Cortex of kidney (tissue), 1 donor: ENCODE data around the gene RCSD1.

ENCODE experiments used
- DNase-seq: peaks from one replicate; lab custom pipeline; 2025; lab: John Stamatoyannopoulos, UW

Gene RCSD1

DNA sequence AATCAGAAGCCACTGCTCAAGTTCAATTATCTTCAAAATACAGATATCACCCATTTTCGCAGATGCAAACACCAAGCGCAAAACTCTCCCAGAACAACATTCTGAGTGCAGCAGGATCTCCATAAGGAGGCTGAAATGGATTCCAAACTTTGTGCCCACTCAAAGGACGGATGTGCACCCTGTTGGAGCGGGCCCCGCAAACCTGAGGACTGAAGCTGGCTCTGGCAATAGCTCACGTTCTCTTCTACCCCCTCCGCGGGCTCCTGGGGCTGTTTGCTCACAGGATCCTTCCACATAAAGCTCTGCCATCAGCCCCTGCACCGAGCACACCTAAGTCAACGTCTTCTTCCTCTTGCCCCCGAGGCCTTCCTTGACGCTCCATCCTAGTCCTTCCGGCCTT is 11.7 kb upstream of the RCSD1 start:
- no peak for DNase-seq

DNA sequence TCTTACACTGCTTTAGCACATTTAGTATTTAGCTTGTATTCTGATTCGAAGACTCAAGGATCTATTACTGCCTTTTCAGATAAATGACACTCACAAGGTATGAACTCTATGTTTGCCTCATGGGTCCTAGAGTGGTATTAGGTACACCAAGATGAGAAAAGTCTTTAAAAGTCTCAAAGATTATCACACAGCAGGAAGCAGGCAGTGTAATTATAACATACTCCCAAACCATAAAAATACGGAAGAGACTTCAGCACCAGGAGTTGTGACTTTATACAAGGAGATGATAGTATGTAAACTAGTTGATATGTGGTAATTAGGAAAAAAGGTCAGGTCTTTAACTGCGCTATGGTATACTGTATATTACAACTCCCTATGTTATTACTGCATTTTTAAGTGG is 11.2 kb upstream of the RCSD1 start:
- DNase-seq = no peak

DNA sequence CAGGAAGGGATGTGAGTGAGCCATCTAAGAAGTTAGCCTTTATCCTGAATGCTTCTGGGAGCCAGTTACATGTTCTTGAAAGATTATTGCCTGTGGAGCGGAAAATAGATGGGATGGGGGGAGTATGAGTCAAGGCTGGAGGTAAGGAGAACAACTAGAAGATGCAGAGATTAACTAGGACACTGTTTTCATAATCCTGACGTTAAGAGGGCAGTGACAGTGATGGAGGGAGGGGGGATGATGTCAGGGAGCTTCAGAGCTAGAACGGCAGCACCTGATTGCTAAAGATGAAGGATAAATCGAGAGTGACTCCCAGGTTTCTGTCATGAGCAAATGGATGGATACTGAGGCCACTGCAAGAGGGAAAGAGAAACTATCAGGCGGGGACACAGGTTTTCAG is 10.0 kb upstream of the RCSD1 start:
- DNase-seq = no peak

DNA sequence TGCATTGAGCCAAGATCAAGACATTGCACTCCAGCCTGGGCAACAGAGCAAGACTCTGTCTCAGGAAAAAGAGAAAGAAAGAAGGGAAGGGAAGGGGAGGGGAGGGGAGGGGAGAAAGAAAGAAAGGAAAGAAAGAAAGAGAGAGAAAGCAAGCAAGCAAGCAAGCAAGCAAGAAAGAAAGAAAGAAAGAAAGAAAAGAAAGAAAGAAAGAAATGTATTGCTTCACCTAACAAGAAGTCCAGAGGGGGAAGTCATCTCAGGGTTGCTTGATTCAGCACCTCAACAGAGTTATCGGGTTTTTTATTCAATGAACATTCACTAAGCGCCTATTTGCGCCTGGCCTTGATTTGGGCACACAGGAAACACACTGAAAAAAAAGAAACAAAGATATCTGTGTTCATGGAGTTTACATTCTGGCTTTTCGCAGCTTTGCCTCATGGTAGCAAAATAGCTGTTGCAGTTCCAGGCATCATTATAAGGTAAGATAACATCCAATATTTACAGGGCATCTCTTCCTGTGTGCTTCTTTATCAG is 8.2 kb upstream of the RCSD1 start:
- DNase-seq = no peak

DNA sequence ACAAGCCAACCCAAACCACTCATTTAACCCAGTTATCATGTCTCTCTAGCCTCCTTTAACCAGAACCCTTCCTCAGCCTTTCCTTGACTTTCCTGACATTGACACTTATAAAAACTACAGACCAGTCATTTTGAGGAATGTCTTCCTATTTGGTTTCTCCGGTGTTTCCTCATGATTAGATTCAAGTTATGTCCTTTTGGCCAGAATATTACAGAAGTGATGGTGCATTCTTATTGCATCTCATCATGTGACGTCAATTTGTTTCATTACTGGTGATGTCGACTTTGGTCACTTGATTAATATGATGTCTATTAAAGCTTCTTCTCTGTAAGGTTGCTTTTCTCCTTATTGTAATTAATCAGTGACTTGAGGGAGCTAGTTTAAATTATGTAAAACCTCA is 6.1 kb upstream of the RCSD1 start:
- DNase-seq = no peak

DNA sequence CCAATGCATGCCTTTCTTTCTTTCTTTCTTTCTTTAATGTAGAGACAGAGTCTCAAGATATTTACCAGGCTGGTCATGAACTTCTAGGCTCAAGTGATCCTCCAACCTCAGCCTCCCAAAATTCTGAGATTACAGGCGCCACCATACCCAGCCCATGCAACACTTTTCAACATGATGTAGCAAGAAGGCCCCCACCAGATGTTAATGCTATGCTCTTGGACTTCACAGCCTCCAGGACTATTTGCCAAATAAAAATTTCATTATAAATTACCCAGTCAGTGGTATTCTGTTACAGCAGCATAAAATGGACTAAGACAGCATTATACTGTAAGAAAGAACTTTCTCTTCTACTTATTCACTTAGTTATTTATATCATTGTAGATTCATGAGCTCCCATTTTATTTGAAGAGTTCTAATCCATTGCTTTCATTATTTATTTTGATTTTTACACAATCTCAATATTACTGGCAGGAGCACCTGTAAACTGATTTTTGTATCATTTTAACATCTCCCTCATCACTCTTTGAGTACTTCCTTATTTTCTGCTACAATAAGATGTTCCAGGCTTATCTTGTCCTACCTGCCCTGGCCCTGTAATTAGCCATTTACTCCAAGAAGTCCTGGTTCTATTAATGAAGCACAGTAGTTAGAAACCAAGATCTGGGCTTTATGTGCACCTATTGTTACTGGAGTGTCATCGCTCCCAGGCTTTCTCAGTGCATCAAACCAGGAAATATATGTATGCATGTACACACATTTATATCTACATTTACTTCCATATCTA is 4.8 kb upstream of the RCSD1 start:
- DNase-seq = no peak

DNA sequence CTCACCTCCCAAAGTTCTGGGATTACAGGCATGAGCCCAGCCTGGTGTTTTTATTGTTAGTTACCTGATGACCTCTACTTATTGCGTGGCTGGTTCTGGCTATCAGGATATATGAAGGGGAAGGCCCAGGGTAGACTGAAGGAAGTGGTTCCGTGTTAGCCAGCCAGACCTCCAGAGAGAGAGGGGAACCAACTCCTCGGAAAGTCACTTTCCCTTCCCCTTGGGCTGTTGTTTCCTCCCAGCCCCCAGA is 2.5 kb upstream of the RCSD1 start:
- no peak for DNase-seq

DNA sequence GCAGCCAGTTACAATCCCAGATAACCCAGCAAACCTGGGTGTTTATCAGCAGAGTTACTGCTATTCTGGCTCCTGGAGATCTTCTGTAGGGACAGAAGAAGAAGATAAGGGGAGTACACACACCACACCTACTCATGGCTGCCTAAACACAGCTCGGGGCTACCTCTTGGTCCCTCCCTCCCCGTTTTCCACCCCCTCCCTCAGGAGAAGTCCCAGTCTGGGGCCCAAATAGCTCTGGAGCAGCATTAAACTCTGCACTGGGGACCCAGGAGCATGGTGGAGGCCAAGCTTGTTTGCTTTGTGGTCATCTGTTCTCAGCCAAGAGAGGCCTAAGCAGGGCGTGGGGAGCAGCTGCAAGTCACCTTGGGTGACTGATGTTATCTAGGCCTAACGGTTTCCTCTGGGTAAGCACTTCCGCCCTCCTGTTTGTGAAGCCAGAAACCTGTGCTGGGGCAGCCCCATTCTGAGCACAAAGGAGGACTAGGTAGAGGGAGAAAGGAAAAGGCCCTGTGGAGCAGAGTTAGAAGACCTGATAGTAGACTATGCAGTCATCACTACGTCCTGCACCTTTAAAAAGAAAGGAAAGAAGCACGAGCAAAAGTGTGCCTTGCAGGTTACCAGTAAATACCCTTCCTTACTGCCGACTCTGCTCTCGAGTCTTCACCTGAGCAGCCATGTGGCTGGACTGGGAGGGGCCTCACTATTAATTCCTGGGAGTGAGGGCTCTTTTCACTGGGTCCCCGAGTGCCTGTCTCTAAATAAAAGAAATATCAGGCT is 2.0 kb upstream of the RCSD1 start:
- DNase-seq = no peak

DNA sequence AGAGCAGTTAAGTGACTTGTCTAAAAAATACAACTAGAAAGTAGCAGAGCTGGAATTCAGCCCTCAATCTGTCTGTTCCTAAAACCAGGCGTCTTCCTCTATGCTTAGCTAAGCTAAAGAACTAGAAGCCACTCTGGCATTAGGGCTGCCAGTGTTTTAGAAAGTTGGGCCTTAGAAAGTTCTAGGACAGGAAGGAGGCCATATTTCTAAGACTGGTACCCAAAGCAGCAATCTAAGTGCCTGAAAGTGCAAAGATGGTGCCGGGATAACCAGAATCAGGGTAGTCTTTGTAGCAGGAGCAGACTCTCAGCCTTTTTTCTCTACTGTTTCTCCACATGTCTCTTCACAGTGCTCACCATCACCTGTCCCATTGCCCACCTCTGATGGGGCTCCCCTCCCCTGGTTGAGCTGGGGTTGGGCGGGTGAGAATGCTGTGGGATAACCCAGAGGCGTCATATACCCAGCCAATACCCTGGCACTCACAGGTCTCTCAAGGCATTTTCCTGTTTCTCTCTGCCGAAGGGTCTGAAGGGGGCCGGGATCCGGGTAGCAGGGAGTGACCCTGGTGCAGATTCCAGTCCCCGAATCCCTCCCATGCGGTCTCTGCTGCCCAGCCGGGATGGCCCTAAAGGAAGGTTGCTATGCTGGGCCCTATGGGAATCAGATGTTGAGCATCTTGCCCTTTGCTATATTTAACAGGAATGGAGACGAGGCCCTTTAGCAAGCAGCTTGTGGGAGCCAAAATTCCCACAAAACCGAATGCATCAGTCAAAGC is 1.1 kb upstream of the RCSD1 start:
- no peak for DNase-seq

DNA sequence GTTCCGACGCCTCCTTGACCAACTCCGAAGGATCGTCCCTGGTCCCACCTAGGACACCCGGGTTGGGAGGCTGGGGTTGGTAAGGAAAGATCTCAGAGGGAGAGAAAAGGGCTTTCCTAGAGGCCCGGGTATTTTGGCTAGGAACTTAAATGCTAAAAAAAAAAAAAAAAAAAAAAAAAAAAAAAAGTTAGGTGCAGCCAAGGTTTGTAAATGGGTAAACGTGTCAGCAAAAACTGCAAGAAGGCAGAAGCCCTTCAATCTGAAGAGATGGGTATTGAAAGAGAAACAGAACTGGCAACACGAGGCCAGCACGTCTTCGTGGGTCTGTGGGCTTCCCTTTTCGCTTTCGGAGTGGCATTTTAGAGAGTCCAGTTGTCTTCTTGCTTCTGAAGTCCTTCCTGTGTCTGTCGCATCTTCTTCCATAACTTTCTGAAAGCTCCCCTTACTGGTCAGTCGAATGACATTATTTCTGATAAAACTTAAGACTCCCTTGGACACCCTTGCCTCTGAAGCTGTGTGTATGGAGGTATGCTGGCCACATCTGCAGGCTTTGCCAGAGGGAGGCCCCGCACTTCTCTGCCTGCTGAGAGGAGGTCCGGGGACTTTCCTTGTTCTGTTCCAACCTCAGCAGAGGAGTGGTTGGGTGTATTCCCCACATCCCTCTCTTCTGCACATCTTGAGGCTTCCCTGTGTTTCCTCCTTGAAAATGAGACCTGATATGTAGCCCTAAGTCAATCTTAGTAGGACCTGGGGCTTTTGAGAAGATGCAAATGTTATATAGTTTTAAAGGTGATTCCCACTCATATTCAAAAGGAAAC is 745 bp downstream of the RCSD1 start:
- no peak for DNase-seq

DNA sequence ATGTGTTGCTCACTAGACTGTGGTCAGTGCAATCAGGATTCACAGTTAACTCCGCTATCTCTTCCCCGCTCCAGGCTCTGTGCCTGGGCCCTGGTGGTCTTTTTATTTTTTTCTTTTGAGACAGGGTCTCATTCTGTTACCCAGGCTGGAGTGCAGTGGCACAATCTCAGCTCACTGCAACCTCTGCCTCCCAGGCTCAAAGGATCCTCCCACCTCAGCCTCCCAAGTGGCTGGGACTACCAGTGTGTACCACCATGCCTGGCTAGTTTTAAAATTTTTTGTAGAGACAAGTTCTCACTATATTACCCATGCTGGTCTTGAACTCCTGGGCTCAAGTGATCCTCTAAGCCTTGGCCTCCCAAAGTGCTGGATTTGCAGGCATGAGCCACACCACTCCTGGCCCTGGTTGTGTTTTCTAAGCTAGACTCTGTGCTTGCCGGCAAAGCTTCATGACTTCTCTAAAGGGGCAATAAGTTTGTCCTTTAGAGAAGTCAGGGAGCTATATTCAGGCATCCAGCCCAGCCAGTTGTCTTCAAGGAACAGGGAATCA is 1.4 kb downstream of the RCSD1 start:
- DNase-seq = no peak

DNA sequence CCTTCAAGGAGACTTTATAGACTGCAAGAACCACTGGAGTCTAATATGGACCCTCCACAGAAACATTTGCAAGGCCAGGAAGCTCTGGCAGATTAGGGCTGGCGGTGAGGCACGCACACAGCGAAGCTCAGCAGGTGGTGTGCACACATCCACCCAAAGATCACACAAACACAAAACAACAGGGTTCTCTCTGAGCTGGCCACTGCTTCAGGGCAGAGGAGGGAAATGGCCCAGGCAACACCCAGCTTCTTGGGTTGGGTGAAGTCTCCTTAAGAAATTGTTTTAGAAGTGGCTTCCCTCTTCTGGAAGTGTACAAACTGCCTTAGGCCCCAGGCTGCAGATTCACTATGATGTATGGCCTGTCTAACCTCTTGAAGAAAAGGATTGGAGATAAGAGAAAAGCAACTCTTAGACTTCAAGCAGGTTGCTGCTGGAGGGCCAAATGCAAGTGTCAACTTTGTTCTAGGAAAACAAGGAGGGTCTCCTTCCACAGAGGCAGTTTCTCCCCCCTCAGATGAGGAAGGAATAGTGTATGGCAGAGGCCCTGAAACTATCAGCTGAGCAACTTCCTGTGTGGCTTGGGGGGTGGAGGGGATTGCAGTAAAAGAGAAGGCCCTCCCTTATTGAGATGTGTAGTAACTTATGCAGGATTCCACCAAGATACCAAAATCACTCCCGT is 2.0 kb downstream of the RCSD1 start:
- no peak for DNase-seq

DNA sequence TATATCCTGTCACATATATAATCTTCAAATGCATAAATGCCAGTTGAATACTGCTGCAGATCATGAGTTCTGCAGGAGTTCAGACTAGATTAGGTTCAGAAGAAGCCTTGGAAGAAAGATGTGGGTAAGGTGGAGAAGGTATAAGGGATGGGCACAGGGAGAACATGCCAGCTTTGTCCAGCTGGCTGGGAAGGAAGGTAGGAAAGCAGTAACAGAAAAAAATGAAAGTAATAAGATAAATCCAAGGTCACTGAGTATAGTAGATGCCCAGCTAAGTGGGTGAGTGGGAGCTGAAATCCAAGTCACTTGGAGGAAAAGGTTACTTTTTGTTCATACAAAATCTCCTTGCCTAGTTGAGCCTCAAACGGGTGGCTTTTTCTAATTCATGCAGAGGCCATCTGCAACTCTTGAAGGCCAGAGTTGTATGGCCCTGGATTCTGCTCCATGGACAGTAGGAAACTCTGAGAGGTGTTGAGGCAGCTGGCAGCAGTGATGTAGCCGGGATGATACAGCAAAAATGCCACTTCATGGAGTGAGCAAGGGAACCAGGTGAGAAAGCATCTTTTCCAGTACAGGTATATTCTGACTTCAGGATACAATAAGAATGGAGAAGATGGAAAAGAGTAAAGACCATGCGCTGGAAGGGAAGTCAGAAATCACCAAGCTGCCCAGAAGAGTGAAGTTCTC is 3.4 kb downstream of the RCSD1 start:
- no peak for DNase-seq

DNA sequence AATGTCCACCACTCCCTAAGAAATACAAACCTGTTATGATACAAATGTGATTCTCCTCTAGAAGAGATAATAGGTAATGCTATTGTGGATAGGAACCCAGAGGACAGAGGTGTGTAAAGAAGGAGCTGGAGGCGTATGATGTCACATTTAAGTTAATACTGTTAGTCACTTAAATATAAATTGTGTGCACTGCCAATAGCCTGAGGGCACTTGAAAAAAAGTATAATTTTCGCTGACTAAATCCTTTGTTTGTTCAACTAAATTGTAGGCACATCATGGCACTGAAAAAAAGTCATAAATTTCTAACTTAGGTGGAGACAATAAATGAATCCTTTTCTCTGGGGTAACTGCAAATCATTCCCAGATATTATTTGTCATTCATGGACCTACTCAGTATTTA is 4.4 kb downstream of the RCSD1 start:
- no peak for DNase-seq

DNA sequence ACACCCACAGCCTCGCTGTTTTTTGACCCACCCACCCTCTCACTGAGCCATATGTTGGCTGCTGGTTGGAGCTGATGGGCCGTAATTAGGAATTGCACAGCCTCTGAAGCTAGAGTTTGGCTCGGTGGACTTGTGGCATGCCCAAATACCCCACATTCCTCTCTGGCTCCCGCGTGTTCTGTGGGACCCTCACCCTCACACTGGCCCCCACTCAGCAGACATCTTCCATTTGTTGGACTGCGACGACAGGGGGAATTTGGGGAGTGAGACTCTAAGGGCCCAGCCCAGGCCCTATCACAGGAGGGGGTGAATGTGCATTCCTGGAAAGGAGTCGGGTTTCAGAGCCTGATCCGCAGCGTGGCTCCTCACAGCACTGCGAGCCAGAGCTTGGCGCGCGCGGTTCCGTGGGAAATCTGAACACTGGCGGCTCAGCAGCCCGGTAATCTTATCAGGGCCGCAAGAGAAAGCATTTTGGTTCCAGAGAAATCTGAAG is 5.2 kb downstream of the RCSD1 start:
- DNase-seq = no peak

DNA sequence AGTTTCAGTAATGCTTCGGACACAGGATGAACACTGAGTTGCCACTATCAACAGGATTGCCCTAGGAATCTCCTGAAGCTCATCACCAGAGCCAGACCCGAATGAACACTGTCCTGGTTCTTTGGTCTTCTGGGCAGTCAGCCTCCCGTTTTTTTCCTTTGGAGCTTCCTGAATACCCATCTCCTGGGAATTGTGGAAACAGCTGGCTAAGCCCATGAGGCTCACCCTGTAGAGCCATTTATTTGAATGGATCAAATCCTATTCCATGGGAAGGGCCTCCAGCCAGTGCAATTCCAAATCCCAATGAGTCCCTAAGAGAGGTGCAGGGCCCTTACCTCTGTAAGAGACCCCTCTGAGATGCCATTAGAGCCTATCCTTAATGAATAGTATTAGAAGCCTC is 5.9 kb downstream of the RCSD1 start:
- no peak for DNase-seq

DNA sequence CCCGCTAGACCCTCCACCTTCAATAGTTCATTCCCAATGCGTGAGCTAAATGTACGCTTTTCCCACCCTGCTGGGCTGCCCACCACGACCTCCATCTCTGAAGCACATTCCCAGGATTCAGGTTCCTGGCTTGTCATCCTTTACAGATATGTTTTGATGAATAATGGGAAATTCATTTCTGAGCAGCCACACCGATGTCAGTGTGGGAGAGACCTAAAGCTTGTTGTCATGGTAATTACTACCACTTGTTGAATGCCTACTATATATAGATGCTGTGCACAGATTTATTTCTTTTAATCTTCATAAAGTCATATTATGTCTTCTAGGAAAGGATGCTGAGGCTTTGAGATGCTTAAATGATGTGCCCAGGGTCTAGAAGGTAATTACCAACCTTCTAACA is 8.0 kb downstream of the RCSD1 start:
- no peak for DNase-seq

DNA sequence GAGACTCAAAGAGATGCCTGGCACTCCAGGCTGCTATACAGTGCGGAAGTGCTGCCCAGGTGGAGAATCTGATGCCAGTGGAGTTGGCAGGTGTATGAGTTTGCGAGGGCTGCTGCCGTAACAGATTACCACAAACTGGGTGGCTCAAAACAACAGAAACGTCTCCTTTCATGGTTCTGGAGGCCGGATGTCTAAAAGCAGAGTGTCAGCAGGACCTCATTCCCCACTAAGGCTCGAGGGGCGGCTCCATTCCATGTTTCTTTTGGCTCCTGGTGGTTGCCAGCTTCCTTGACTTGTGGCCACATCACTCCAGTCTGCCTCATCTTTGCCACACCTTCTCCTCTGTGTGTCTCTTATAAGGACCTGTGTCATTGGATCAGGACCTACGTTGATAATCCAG is 10.0 kb downstream of the RCSD1 start:
- no peak for DNase-seq

DNA sequence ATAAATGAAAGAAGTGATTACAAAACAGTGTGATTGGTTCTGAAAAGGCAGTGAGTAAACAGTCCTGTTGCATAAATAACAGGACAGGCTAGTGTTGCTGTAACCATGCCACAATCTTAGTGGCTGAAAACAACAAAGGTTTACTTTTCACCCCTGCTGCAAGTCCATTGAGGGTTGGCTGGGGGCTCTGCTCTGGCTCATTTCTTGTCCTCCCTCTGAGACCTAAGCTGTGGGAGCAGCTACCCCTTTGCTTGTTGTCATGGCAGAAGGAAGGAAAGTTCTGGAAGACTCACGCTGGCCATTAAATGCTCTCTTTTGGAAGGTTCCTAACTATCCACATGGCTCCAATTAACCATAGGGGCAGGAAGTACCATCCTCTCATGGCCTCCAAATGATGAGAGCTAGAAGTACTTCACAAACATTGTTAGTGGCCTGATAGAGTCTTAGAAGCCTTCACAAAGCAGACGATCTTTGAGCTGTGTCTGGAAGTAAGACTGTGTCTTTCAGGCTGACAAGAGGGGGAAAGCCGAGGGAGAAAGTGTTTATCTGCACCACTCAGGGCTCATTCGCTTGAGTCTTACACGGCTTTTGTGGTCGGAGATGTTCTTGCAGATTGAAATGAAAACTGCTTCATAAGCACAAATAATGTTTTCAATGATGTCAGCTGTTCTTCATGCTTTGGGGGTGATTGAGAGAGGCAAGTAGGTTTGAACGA is 11.9 kb downstream of the RCSD1 start:
- no peak for DNase-seq

DNA sequence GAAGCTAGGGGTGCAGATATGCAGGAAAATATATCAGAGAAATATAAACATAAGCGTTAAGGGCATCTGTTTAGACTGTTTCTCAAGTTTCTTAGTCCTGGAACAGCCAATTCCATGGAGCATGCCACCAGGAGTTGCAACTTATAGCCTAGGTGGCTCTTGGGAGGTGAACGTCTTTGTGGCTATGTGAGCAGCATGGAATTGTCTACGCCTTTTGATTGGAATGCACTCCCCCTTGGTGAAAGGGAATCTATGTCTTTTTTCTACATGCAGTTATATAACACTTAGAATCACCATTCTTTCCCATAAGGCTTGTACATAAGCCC is 12.4 kb downstream of the RCSD1 start:
- no peak for DNase-seq
